Glutamatergic neuron (in vitro differentiated cells): ENCODE data around the gene CREB5. TPM values are rescaled to one million over a fixed set of nuclear protein-coding genes. Genes with fewer than 3 reads are reported as not detected.

Source experiments
- DNase-seq: peaks from one replicate; pipeline ENCODE4 v3.0.0; 2022
- H3K27ac Mint-ChIP-seq: one replicate; pipeline ENCODE4 v1.8.0; 2020; ENCODE audit warnings: mild to moderate bottlenecking, mixed read lengths, inconsistent platforms; ENCODE audit not compliant: unreplicated experiment
- H3K27me3 Mint-ChIP-seq: one replicate; pipeline ENCODE4 v1.8.0; 2020; ENCODE audit warnings: mild to moderate bottlenecking, moderate library complexity, mixed read lengths, inconsistent platforms; ENCODE audit not compliant: unreplicated experiment
- H3K36me3 Mint-ChIP-seq: one replicate; pipeline ENCODE4 v1.8.0; 2020; ENCODE audit warnings: mild to moderate bottlenecking, mixed read lengths, inconsistent platforms; ENCODE audit not compliant: unreplicated experiment
- H3K4me1 Mint-ChIP-seq: one replicate; pipeline ENCODE4 v1.8.0; 2020; ENCODE audit warnings: mild to moderate bottlenecking, low read depth, mixed read lengths, inconsistent platforms; ENCODE audit not compliant: unreplicated experiment
- H3K4me3 Mint-ChIP-seq: one replicate; pipeline ENCODE4 v1.8.0; 2020; ENCODE audit warnings: mild to moderate bottlenecking, mixed read lengths, inconsistent platforms; ENCODE audit not compliant: unreplicated experiment
- H3K9me3 Mint-ChIP-seq: one replicate; pipeline ENCODE4 v1.8.0; 2020; ENCODE audit warnings: mild to moderate bottlenecking, moderate library complexity, mixed read lengths, inconsistent platforms; ENCODE audit not compliant: unreplicated experiment
- CTCF ChIP-seq: fragments of 200-600 bp; sonication (generic); IDR thresholded peaks from one replicate; pipeline ENCODE4 v1.5.0; 2021; ENCODE audit not compliant: partially characterized antibody, unreplicated experiment
- total RNA-seq: library from RNA; stranded (reverse); fragmentation: NEBNext Ultra II Directional; extraction: Animal tissue kit (Norgen Biotek cat#: 25700); gene quantifications from one replicate; pipeline ENCODE4 v1.2.1, GENCODE V29; 2021; ENCODE audit not compliant: unreplicated experiment

CREB5 gene
- total RNA-seq, 1 donor from 2014 or later, result 50.4 TPM

- Mint-ChIP-seq H3K4me1 (peaks cover 18% of the 10 kb centered on the region), H3K9me3 (peaks cover 5% of the 10 kb centered on the region), H3K36me3 (no peaks in the 10 kb centered on the region), H3K27me3 (no peaks in the 10 kb centered on the region), H3K27ac (no peak overlapping the region), H3K4me3 (no peak overlapping the region)
- DNase-seq, result no peak
- TF ChIP-seq CTCF, result no peak
These were observed 159.1 kb downstream of the CREB5 start for GRCh38 chr7:28571405-28571804.

GRCh38 chr7:28572321-28573058 is 160.2 kb downstream of the CREB5 start:
- H3K4me1 Mint-ChIP-seq, result peaks cover 18% of the 10 kb centered on the region
- no peak for TF ChIP-seq CTCF
- H3K27me3 Mint-ChIP-seq, result no peaks in the 10 kb centered on the region
- no peaks in the 10 kb centered on the region for H3K36me3 Mint-ChIP-seq
- H3K4me3 Mint-ChIP-seq, result no peak overlapping the region
- no peak for DNase-seq
- H3K9me3 Mint-ChIP-seq, result peaks cover 5% of the 10 kb centered on the region
- no peak overlapping the region for H3K27ac Mint-ChIP-seq

- peaks cover 5% of the 10 kb centered on the region for H3K9me3 Mint-ChIP-seq
- H3K4me3 Mint-ChIP-seq, result no peak overlapping the region
- no peaks in the 10 kb centered on the region for H3K27me3 Mint-ChIP-seq
- peaks cover 18% of the 10 kb centered on the region for H3K4me1 Mint-ChIP-seq
- no peak overlapping the region for H3K27ac Mint-ChIP-seq
- no peak for TF ChIP-seq CTCF
- no peak for DNase-seq
- no peaks in the 10 kb centered on the region for H3K36me3 Mint-ChIP-seq
These were observed 160.8 kb downstream of the CREB5 start for GRCh38 chr7:28573059-28573553.

- H3K27ac Mint-ChIP-seq, result no peak overlapping the region
- H3K9me3 Mint-ChIP-seq, result peaks cover 5% of the 10 kb centered on the region
- no peak for TF ChIP-seq CTCF
- H3K4me3 Mint-ChIP-seq, result no peak overlapping the region
- H3K27me3 Mint-ChIP-seq, result no peaks in the 10 kb centered on the region
- no peaks in the 10 kb centered on the region for H3K36me3 Mint-ChIP-seq
- no peak for DNase-seq
- peaks cover 18% of the 10 kb centered on the region for H3K4me1 Mint-ChIP-seq
These were observed 161.5 kb downstream of the CREB5 start for GRCh38 chr7:28573651-28574301.

GRCh38 chr7:28575241-28575643 is 162.9 kb downstream of the CREB5 start:
- Mint-ChIP-seq H3K4me3 (no peak overlapping the region), H3K4me1 (peaks cover 18% of the 10 kb centered on the region), H3K27ac (no peak overlapping the region), H3K27me3 (no peaks in the 10 kb centered on the region), H3K36me3 (no peaks in the 10 kb centered on the region), H3K9me3 (peaks cover 3% of the 10 kb centered on the region)
- no peak for DNase-seq
- TF ChIP-seq CTCF, result no peak
